Measurements from ENCODE around the gene PLCL2. TPM values are rescaled to one million over a fixed set of nuclear protein-coding genes. Genes with fewer than 3 reads are reported as not detected.
"Not testable (repeated sequence)": the region's sequence is repeated elsewhere in the genome, so short reads cannot be mapped to it uniquely, and the experiment has no call there.

PLCL2 gene
- total RNA-seq, 1 donor from 2014 or later, result 27.0 TPM

DNA sequence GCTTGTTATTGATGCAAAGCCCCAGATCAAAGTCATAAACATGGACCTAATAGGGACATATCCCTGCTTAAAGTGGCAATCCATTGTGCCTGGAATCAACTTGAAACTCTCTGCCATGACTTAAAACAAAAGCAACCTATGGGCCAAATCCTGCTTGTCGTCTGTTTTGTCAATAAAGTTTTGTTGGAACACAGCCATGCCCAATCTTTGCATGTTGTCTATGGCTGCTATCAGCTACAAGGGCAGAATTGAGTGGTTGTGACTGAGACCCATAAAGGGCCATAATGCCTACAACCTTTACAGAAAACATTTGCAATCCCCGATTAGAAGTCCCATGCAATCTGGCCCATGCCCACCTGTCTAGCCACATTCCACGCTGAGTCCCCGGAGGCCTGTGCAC, 235.4 kb downstream of the PLCL2 start:
- no peak for DNase-seq (ENCODE audit: low spot score)
- intact Hi-C loops (cut with DNase I), result no loop called here

DNA sequence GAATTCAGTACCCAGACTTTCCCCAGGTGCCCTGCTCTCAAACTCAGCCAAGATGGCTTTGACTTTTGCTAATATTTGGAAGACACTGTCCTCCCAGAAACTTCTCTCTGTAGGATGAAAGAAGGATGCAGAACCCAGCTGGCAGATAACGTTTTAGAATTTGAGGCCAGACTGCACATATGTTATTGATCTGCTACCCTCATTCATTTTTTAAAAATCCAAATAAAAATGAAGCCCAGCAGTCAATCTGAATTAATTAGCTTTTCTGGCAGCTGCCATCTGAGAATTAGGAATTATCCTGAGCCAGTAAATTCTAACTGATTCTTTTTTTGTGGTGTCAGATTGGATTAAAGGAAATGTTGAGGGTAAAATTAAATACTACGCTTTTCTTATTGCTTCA, 236.6 kb downstream of the PLCL2 start:
- DNase-seq (ENCODE audit: low spot score), result no peak
- intact Hi-C loops (cut with DNase I), result no loop called here

DNA sequence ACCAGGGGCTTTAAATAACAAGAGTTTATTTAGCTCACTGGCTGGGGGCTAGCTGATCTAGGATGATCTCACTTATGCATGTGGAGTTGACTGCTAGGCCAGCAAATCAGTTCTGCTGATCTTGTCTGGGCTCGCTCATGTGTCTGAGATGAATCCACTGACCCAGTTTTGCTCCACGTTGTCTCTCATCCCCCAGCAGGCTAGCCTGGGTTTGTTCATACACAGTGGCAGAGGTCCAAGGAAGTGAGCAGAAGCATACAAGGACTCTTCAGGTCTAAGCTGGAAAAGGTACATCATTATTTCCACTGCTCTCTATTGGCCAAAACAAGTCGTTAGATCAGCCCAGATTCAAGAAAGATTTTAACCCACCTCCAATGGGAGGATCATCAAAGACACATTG, 238.0 kb downstream of the PLCL2 start:
- DNase-seq (ENCODE audit: low spot score), result no peak
- intact Hi-C loops (cut with DNase I), result no loop called here

DNA sequence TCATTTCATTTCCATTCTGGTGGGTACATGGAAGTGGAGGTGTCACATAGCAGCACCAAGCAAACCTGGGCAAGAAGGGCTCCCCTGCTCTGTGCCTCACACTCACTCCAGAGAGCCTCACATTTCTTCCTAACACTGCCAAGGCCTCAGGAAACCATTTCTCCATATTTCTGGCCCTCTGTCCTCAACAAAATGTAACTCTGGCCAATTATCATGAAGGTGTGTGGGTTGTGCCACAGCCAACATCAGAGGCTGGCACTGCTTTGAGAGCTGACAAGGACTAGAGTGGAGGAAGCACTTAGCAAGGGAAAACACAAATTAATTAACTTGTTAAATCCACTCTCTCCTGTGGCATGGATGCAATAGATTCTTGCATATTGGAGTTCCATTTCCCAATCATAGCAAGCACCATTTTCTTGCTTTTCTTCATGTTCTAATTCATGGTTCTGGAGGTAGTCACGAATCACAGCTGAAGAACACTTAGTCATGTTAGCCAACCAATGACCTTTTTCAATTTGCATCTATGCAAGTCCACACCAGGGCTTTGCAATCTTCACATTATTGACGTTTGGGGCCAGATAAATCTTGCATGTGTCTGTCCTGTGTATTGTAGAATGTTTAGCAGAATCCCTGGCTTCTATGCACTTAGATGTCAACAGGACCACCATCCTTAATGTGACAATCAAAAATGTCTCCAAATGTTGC, 241.1 kb downstream of the PLCL2 start:
- intact Hi-C loops (cut with DNase I), result no loop called here

DNA sequence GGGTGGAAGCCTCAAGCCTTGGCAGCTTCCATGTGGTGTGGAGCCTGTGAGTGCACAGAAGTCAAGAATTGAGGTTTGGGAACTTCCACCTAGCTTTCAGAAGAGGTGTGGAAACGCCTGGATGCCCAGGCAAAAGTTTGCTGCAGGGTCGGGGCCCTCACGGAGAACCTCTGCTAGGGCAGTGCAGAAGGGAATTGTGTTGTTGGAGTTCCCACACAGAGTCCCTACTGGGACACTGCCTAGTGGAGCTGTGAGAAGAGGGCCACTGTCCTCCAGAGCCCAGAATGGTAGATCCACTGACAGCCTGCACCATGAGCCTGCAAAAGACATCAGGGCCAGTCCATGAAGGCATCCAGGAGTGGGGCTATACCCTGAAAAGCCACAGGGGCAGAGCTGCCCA, 243.9 kb downstream of the PLCL2 start:
- DNase-seq (ENCODE audit: low spot score); intact Hi-C loops (cut with DNase I): not testable (repeated sequence)

More for the DNA sequence above, 241.1 kb downstream of the PLCL2 start:
- no peak for DNase-seq (ENCODE audit: low spot score)

DNA sequence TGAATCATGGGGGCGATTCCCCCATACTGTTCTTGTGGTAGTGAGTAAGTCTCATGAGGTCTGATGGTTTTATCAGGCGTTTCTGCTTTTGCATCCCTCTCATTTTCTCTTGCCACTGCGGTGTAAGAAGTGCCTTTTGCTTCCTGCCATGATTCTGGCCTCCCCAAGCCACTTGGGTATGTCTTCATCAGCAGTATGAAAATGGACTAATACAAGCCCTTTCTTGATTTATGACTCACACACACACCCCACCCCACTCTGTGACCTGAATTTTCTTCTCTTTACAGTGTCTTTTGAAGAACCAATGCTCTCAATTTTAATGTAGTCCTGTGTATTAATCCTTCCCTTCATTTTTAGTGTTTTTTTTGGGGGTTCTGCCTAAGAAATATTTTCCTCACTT, 244.8 kb downstream of the PLCL2 start:
- intact Hi-C loops (cut with DNase I), result no loop called here
- DNase-seq (ENCODE audit: low spot score), result no peak

DNA sequence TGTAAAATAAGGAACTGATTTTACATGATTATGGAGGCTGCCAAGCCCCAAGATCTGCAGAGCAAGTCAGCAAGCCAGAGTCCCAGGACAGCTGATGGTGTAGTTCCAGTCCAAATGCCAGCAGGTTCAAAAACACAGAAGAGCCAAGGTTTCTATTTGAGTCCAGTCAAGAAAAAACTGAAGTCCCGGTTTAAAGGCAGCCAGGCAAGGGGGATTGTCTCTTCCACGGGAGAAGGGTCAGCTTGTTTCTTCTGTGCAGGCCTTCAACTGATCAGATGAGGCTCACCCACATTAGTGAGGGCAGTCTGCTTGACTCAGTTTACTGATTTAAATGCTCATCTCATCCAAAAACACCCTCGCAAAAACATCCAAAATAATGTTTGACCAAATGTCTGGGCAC, 246.2 kb downstream of the PLCL2 start:
- DNase-seq (ENCODE audit: low spot score), result no peak
- intact Hi-C loops (cut with DNase I), result no loop called here

DNA sequence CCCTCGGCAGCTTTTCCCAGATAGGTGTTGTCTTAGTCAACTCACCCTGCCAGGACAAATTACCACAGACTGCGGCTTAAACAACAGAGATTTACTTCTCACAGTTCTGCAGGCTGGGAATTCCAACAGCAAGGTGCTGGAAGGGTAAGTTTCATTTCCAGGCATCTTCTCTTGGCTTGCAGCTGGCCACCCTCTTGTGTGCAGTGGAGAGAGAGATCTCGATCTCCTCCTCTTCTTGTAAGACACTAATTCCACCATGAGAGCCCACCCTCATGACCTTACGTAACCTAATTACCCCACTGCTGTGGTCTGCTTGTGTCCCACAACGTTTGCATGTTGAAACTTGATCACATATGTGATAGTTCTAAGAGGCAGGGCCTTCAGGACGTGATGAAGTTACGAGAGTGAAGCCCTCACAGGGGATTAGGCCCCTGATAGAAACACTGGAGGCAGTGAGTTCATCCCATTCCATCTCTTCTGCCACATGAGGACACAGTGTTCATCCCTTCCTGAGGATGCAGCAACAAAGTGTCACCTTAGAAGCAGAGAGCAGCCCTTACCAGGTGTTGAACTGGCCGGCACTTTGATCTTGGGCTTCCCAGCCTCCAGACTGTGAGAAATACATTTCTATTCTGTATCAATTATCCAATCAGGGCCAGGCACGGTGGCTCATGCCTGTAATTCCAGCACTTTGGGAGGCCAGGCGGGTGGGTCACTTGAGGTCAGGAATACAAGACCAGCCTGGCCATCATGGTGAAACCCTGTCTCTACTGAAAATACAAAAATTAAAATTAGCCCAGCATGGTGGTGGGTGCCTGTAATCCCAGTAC, 247.7 kb downstream of the PLCL2 start:
- intact Hi-C loops (cut with DNase I), result no loop called here
- no peak for DNase-seq (ENCODE audit: low spot score)

DNA sequence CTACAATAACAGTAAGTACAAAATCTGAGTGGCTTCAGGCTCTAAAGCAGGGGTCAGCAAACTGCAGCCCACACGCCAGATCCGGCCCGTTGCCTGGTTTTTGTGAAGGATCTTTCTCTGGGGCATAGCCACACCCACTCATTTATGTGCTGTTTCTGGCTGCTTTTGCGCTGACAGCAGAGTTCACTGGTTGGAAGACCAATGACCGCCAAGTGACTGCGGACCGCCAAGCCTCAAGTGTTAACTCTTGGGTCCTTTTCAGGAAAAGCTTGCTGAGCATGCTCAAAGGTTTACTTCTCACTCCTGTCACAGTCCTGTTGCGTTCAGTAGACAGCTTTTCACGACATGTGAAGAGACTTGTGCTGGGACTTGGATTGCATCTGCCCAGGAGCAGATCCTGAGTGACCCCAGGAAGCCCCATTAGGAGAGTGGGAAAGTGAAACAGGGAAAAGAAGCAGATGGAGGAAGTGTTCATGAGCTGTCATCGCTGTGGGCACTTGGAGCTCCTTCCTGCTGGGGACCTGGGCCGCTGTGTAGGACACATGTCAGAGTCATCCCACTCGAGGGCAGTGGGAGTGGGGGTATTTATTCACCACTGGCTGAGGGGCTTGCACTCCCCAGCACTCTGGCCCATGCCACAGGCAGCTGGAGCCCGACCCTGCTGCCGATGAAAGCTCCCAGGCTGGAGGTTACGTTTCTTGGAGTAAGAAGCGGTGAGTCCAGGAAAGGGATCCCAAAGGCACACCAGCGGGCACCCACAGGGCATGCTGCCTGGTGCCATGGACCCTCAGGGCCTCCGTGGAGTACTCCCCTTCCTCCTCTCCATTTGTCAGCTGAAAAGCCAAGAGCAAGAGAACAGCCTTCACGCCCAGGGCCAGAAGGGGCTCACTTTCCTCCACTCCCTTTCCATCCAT, 249.1 kb downstream of the PLCL2 start:
- DNase-seq (ENCODE audit: low spot score), result no peak
- intact Hi-C loops (cut with DNase I), result no loop called here

DNA sequence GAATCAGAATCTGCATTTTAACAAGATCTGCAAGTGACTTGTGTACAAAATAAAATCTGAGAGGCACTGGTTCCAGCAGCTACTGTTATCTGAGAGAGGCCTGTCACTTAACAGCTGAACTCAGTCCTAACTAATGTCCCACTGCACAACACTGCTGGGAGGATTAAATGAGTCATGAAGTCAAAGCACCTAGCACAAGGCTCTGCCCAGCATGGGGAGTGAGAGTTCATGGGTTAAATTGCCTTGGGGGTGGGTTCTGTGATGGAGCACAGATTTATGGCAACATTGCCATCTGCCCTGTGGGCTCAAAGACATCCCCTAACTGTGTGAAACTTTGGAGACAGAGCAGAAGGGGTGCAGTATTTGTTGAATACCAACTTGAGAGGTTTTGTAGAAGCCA, 250.9 kb downstream of the PLCL2 start:
- intact Hi-C loops (cut with DNase I), result loop anchor here (5.0 kb wide), 1 partner anchor 98 kb away; no protein-coding TSS in a partner anchor

DNA sequence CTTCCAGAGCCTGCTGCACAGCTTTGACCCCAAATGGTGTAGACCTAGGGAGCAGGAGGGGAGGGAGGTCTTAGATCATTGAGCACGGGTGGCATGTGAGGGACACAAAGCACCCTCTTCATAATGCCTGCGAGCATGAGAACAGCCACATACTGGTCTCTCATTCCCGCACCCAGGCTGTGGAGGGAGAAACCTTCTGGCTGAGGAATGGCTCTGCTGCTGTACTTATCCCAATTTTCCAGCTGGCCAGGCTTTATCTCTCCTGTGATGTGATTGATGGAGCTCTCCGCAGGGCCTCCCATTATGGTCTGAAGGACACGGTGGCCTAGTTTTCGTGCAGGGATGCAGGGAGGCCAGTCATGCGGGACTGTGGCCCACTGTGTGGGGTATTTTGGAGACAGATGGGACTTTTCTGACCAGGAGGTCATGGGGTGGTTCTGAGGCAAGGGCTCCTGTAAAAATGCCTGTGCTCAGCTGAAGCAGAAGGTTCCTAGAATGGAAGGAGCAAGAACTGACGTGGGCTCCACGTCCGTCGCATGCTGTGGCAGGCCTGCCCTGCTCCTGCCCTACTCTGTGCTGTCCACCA, 251.5 kb downstream of the PLCL2 start:
- no peak for DNase-seq (ENCODE audit: low spot score)
- intact Hi-C loops (cut with DNase I), result loop anchor here (5.0 kb wide), 1 partner anchor 99 kb away; no protein-coding TSS in a partner anchor

More for the DNA sequence above, 250.9 kb downstream of the PLCL2 start:
- no peak for DNase-seq (ENCODE audit: low spot score)

DNA sequence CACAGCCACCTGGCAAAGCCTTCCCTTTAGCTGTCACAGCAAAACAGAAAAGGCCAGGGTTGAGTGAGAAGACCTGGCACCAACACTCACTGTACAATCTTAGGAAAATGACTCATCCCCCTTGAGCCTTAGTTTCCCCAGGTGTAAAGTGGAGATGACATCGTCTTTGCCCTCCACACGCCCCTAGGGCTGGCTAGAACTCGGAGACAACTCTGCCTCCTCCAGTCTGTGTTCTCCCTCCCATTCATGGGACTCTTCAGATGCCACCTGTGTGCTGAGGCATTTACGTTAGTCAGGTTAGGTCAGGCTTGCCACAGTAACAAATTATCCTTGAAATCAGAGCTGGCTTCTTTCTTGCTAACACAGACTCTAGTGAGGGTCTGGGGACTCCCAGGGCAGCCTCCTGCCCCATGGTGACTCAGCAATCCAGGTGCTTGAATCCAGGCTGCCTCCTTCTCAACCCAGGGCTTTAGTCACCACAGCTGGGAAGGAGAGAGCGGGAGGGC, 252.6 kb downstream of the PLCL2 start:
- no peak for DNase-seq (ENCODE audit: low spot score)
- intact Hi-C loops (cut with DNase I), result loop anchor here (5.0 kb wide), 1 partner anchor 100 kb away; no protein-coding TSS in a partner anchor

DNA sequence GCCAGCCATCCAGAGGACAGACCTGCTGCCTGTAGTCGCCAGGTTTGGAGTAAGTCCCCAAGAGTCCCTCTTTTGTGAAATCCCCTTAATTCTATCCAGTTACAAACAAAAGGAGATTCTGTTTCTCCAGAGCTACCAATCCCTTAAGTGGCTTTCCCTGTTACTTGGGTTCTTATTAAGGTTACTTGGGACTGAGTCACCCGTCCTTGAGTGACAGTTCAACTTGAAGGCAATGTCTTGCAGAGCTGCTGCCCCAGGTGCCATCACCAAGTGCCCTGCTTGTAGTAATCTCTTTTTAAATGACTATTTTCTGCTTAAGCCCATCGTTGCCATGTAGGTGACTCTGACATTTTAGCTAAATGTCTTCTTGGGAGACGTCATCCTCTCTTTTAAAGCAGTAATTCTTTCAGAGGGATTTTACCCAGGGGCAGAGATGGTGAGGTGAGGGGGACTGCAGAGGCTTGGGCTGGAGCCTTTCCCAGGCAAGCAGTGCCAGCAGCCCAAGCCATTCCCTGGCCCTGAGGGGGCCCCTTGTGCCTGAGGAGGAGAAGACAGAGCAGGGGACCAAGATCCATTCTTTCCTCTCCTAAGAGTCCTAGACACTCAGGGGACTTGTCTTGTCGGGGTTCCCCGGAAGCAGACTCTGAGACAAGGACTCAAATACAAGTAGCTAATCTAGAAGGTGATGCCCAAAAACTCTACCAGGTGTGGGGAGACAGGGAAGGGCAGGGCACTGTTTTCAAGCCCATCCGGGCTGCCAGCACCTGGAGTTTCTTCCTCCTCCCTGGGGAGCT, 253.7 kb downstream of the PLCL2 start:
- DNase-seq (ENCODE audit: low spot score), result no peak
- intact Hi-C loops (cut with DNase I), result loop anchor here (5.0 kb wide), 1 partner anchor 101 kb away; no protein-coding TSS in a partner anchor

Data from cardiac septum (tissue), 1 donor.